Measurements from ENCODE around the gene LRRC4B.
"Not testable (repeated sequence)": the region's sequence is repeated elsewhere in the genome, so short reads cannot be mapped to it uniquely, and the experiment has no call there.

The LRRC4B gene

GRCh38 chr19:50553134-50553703 lies 15.0 kb downstream of the LRRC4B start:
- DNase-seq, result no peak

- no peak for DNase-seq
Observed at GRCh38 chr19:50552540-50552939, 15.7 kb downstream of the LRRC4B start.

- DNase-seq, result no peak
Observed at GRCh38 chr19:50551715-50552187, 16.5 kb downstream of the LRRC4B start.

- no peak for DNase-seq
Observed at GRCh38 chr19:50551034-50551714, 17.1 kb downstream of the LRRC4B start.

GRCh38 chr19:50550594-50550966 lies 17.7 kb downstream of the LRRC4B start:
- no peak for DNase-seq

GRCh38 chr19:50549927-50550593 lies 18.2 kb downstream of the LRRC4B start:
- no peak for DNase-seq

GRCh38 chr19:50549059-50549926 lies 18.9 kb downstream of the LRRC4B start:
- DNase-seq, result no peak

GRCh38 chr19:50548191-50549058 lies 19.8 kb downstream of the LRRC4B start:
- DNase-seq, result no peak

GRCh38 chr19:50547385-50548190 lies 20.6 kb downstream of the LRRC4B start:
- no peak for DNase-seq

GRCh38 chr19:50546527-50547221 lies 21.6 kb downstream of the LRRC4B start:
- no peak for DNase-seq

- DNase-seq, result no peak
Observed at GRCh38 chr19:50542943-50543342, 25.3 kb downstream of the LRRC4B start.

GRCh38 chr19:50537769-50538230 lies 30.4 kb downstream of the LRRC4B start:
- DNase-seq, result peak in 3 of 4 experiments; percentile 30 to 53 (median 47)

GRCh38 chr19:50537306-50537685 lies 30.9 kb downstream of the LRRC4B start:
- no peak for DNase-seq

GRCh38 chr19:50536662-50537305 lies 31.5 kb downstream of the LRRC4B start:
- DNase-seq, result no peak

GRCh38 chr19:50535672-50536187 lies 32.5 kb downstream of the LRRC4B start:
- DNase-seq, result no peak

- no peak for DNase-seq
Observed at GRCh38 chr19:50534478-50534877, 33.8 kb downstream of the LRRC4B start.

- no peak for DNase-seq
Observed at GRCh38 chr19:50532952-50533351, 35.3 kb downstream of the LRRC4B start.

- DNase-seq, result no peak
Observed at GRCh38 chr19:50531171-50531612, 37.0 kb downstream of the LRRC4B start.

GRCh38 chr19:50528052-50528451 lies 40.2 kb downstream of the LRRC4B start:
- DNase-seq, result not testable (repeated sequence)

GRCh38 chr19:50522881-50523280 lies 45.4 kb downstream of the LRRC4B start:
- DNase-seq, result no peak
